ENCODE results near the gene RAB44.

GRCh38 chr6:36662380-36662779 lies 35.2 kb upstream of the RAB44 start:
- TF ChIP-seq, protein P1, sequence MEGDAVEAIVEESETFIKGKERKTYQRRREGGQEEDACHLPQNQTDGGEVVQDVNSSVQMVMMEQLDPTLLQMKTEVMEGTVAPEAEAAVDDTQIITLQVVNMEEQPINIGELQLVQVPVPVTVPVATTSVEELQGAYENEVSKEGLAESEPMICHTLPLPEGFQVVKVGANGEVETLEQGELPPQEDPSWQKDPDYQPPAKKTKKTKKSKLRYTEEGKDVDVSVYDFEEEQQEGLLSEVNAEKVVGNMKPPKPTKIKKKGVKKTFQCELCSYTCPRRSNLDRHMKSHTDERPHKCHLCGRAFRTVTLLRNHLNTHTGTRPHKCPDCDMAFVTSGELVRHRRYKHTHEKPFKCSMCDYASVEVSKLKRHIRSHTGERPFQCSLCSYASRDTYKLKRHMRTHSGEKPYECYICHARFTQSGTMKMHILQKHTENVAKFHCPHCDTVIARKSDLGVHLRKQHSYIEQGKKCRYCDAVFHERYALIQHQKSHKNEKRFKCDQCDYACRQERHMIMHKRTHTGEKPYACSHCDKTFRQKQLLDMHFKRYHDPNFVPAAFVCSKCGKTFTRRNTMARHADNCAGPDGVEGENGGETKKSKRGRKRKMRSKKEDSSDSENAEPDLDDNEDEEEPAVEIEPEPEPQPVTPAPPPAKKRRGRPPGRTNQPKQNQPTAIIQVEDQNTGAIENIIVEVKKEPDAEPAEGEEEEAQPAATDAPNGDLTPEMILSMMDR (IDR thresholded peaks at IDR 0.05): no peak
- TF ChIP-seq POLR2A (IDR thresholded peaks at IDR 0.05): no peak
- no peak for TF ChIP-seq EP300 (IDR thresholded peaks at IDR 0.05)

All from tibial nerve (tissue), 4 donors.